Motor neuron (in vitro differentiated cells): Measurements from ENCODE around the gene PDIA6. TPM values are rescaled to one million over a fixed set of nuclear protein-coding genes. Genes with fewer than 3 reads are reported as not detected.
A peak's percentile ranks its signal among the peaks of the same experiment; 100 is the strongest.

ENCODE experiments used
- ATAC-seq, 8 experiments: fragments of 200-7000 bp; cut with Tn5 transposase; replicated peaks in 6 of 8; 2 replicates each; pipeline ENCODE4 v1.8.0; 2021; ENCODE audit warnings: mild to moderate bottlenecking in 8 of 8, moderate library complexity in 8 of 8
- H3K27ac ChIP-seq, 2 donors: fragments of 250-450 bp; sonication (Bioruptor Pico); 2 replicates each; pipeline ENCODE4 v1.9.0; 2021; ENCODE audit warnings: antibody characterized with exemption in 2 of 2, mild to moderate bottlenecking in 2 of 2, moderate library complexity in 1 of 2
- H3K4me1 ChIP-seq, 2 donors: fragments of 250-450 bp; sonication (Bioruptor Pico); replicated peaks in 1 of 2; 2 replicates each; pipeline ENCODE4 v1.6.1; 2021; ENCODE audit warnings: antibody characterized with exemption in 2 of 2, mild to moderate bottlenecking in 2 of 2, moderate library complexity in 1 of 2
- H3K4me3 ChIP-seq, 5 donors: fragments of 250-450 bp; sonication (Bioruptor Pico); 2 replicates each; pipeline ENCODE4 v1.9.0; 2021; ENCODE audit warnings: antibody characterized with exemption in 5 of 5, mild to moderate bottlenecking in 5 of 5, moderate library complexity in 4 of 5
- WGBS, 10 experiments: fragments of 450-650 bp; shearing (Covaris generic); methylation state at CpG; one replicate each; pipeline ENCODE4 v1.0.0; 2022; 5-methylcytosine and 5-hydroxymethylcytosine counted together
- in situ Hi-C, 9 experiments: fragments of 400-800 bp; cut with MboI; loops; one replicate each; pipeline ENCODE4 v1.15.0; 2021; ENCODE audit warnings: low sequenced_read_pairs in 9 of 9, low pct_unique_long_range_greater_than_20kb in 2 of 9; ENCODE audit not compliant: unreplicated experiment in 9 of 9
- total RNA-seq, 8 experiments: library from RNA; unstranded; fragments of 300-600 nt; gene quantifications; 2 replicates each; pipeline versions ENCODE4 v1.2.3 to v1.2.4, GENCODE V29; 2022

Gene PDIA6
- total RNA-seq, 8 experiments from 2014 or later, result 114 to 290 (median 147) TPM

GRCh38 chr2:10795508-10796046, 17.0 kb downstream of the PDIA6 start:
- in situ Hi-C loops, result no loop called here
- ATAC-seq, result no peak
- WGBS, 10 experiments, result 33 to 100% (median 80%) methylated on average over 1 to 7 of the region's 7 CpGs; no CpG with 5 or more reads in 2 of the 10 experiments
- no peak overlapping the region for H3K4me3 ChIP-seq
- H3K27ac ChIP-seq, result no peak overlapping the region
- no peaks in the 10 kb centered on the region for H3K4me1 ChIP-seq

- ATAC-seq, result no peak
- no peaks in the 10 kb centered on the region for H3K4me1 ChIP-seq
- no peak overlapping the region for H3K4me3 ChIP-seq
- 92 to 100% (median 100%) methylated on average over 1 to 5 of the region's 5 CpGs for WGBS, 10 experiments
- in situ Hi-C loops, result no loop called here
- H3K27ac ChIP-seq, result no peak overlapping the region
These were observed 17.7 kb downstream of the PDIA6 start for GRCh38 chr2:10794876-10795275.

- Histone ChIP-seq H3K4me1 (no peaks in the 10 kb centered on the region), H3K4me3 (no peak overlapping the region), H3K27ac (no peak overlapping the region)
- in situ Hi-C loops, result no loop called here
- ATAC-seq, result no peak
- WGBS, 10 experiments, result 86 to 100% (median 100%) methylated on average over 1 of the region's 1 CpG; no CpG with 5 or more reads in 7 of the 10 experiments
These were observed 18.8 kb downstream of the PDIA6 start for GRCh38 chr2:10793816-10794215.

GRCh38 chr2:10792660-10793400, 19.8 kb downstream of the PDIA6 start:
- Histone ChIP-seq H3K4me1 (no peaks in the 10 kb centered on the region), H3K4me3 (no peak overlapping the region), H3K27ac (no peak overlapping the region)
- peak in 2 of 8 experiments; percentile 9 to 23 for ATAC-seq
- 80 to 100% (median 92%) methylated on average over 2 to 12 of the region's 17 CpGs; no CpG with 5 or more reads in 1 of the 10 experiments for WGBS, 10 experiments
- in situ Hi-C loops, result no loop called here

- no peaks in the 10 kb centered on the region for H3K4me1 ChIP-seq
- no peak overlapping the region for H3K4me3 ChIP-seq
- no peak overlapping the region for H3K27ac ChIP-seq
- ATAC-seq, result peak in 1 of 8 experiments; percentile 79
- in situ Hi-C loops, result no loop called here
- 50 to 100% (median 100%) methylated on average over 1 to 2 of the region's 2 CpGs; no CpG with 5 or more reads in 1 of the 10 experiments for WGBS, 10 experiments
These were observed 20.5 kb downstream of the PDIA6 start for GRCh38 chr2:10792001-10792634.

- no peak for ATAC-seq
- H3K4me3 ChIP-seq, result no peak overlapping the region
- no peak overlapping the region for H3K27ac ChIP-seq
- in situ Hi-C loops, result no loop called here
- H3K4me1 ChIP-seq, result no peaks in the 10 kb centered on the region
- 72 to 100% (median 93%) methylated on average over 1 to 6 of the region's 6 CpGs; no CpG with 5 or more reads in 2 of the 10 experiments for WGBS, 10 experiments
These were observed 22.2 kb downstream of the PDIA6 start for GRCh38 chr2:10790228-10790973.

- H3K4me1 ChIP-seq, result no peaks in the 10 kb centered on the region
- ATAC-seq, result no peak
- H3K27ac ChIP-seq, result no peak overlapping the region
- in situ Hi-C loops, result no loop called here
- 92 to 100% (median 96%) methylated on average over 1 to 8 of the region's 8 CpGs; no CpG with 5 or more reads in 2 of the 10 experiments for WGBS, 10 experiments
- H3K4me3 ChIP-seq, result no peak overlapping the region
These were observed 23.7 kb downstream of the PDIA6 start for GRCh38 chr2:10788855-10789254.

- Histone ChIP-seq H3K27ac (no peak overlapping the region), H3K4me3 (no peak overlapping the region), H3K4me1 (no peaks in the 10 kb centered on the region)
- ATAC-seq, result peak in 1 of 8 experiments; percentile 37
- 86 to 100% (median 95%) methylated on average over 7 to 20 of the region's 20 CpGs for WGBS, 10 experiments
- in situ Hi-C loops, result no loop called here
These were observed 25.2 kb downstream of the PDIA6 start for GRCh38 chr2:10787176-10787968.

- no peak overlapping the region for H3K27ac ChIP-seq
- in situ Hi-C loops, result no loop called here
- peak in 1 of 8 experiments; percentile 46 for ATAC-seq
- 81 to 100% (median 97%) methylated on average over 1 to 6 of the region's 12 CpGs; no CpG with 5 or more reads in 3 of the 10 experiments for WGBS, 10 experiments
- H3K4me1 ChIP-seq, result no peaks in the 10 kb centered on the region
- no peak overlapping the region for H3K4me3 ChIP-seq
These were observed 26.2 kb downstream of the PDIA6 start for GRCh38 chr2:10786240-10786982.

GRCh38 chr2:10785260-10785659, 27.3 kb downstream of the PDIA6 start:
- in situ Hi-C loops, result no loop called here
- no peaks in the 10 kb centered on the region for H3K4me1 ChIP-seq
- H3K4me3 ChIP-seq, result no peak overlapping the region
- no peak for ATAC-seq
- 86 to 100% (median 100%) methylated on average over 1 to 5 of the region's 5 CpGs; no CpG with 5 or more reads in 1 of the 10 experiments for WGBS, 10 experiments
- no peak overlapping the region for H3K27ac ChIP-seq

- 79 to 100% (median 92%) methylated on average over 2 to 6 of the region's 9 CpGs; no CpG with 5 or more reads in 4 of the 10 experiments for WGBS, 10 experiments
- in situ Hi-C loops, result no loop called here
- H3K4me3 ChIP-seq, result no peak overlapping the region
- no peak for ATAC-seq
- no peak overlapping the region for H3K27ac ChIP-seq
- H3K4me1 ChIP-seq, result no peaks in the 10 kb centered on the region
These were observed 27.9 kb downstream of the PDIA6 start for GRCh38 chr2:10784719-10785118.

- Histone ChIP-seq H3K27ac (no peak overlapping the region), H3K4me1 (no peaks in the 10 kb centered on the region), H3K4me3 (no peak overlapping the region)
- in situ Hi-C loops, result no loop called here
- no peak for ATAC-seq
- WGBS, 10 experiments, result 60 to 100% (median 96%) methylated on average over 1 to 4 of the region's 4 CpGs
These were observed 29.2 kb downstream of the PDIA6 start for GRCh38 chr2:10783421-10783820.
